ENCODE measurements around the gene KRTAP27-1. TPM values are rescaled to one million over a fixed set of nuclear protein-coding genes. Genes with fewer than 3 reads are reported as not detected.

The KRTAP27-1 gene
- total RNA-seq, 4 donors from 2014 or later = not detected

GRCh38 chr21:30333736-30334135 lies 3.8 kb downstream of the KRTAP27-1 start:
- WGBS = 71% methylated on average over 3 of the region's 3 CpGs
- intact Hi-C loops (cut with DNase I) = no loop called here

DNA sequence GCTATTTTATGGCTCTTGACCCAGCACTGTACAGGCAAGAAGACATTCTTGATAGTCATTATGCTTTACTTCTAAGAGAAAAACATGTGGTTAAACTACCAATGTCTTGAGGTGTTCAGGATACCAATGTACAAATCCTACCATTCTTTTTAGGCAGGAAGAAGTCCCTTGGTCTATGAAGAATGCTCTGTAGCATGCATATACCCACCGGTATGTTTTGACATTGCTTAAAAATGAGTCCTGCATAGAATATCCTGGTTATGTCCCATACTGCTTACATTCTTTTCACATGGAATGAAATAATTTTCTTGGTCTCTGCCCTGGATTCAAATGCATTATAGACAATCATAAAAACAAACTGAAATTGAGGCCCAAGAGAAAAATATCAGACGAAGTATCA lies 4.8 kb downstream of the KRTAP27-1 start:
- WGBS = 71% methylated on average over 2 of the region's 2 CpGs
- Histone ChIP-seq H3K4me3 (no peak overlapping the region), H3K9me3 (no peaks in the 10 kb centered on the region), H3K27me3 (no peaks in the 10 kb centered on the region), H3K27ac (replicated peaks in 1 of 4) (no peak overlapping the region), H3K36me3 (no peaks in the 10 kb centered on the region), H3K4me1 (no peaks in the 10 kb centered on the region)
- no peak for DNase-seq (ENCODE audit: extremely low spot score)
- TF ChIP-seq CTCF (IDR thresholded peaks at IDR 0.05) (no peak), POLR2AphosphoS5 (IDR thresholded peaks at IDR 0.05) (no peak), EP300 (IDR thresholded peaks at IDR 0.05) (no peak), POLR2A (IDR thresholded peaks at IDR 0.05; ENCODE audit: low read depth) (no peak)
- intact Hi-C loops (cut with DNase I) = no loop called here

More at GRCh38 chr21:30333736-30334135, 3.8 kb downstream of the KRTAP27-1 start:
- Histone ChIP-seq H3K4me3 (no peak overlapping the region), H3K36me3 (no peaks in the 10 kb centered on the region), H3K27me3 (no peaks in the 10 kb centered on the region), H3K9me3 (no peaks in the 10 kb centered on the region), H3K4me1 (no peaks in the 10 kb centered on the region), H3K27ac (replicated peaks in 1 of 4) (no peak overlapping the region)
- TF ChIP-seq POLR2AphosphoS5 (IDR thresholded peaks at IDR 0.05) (no peak), POLR2A (IDR thresholded peaks at IDR 0.05; ENCODE audit: low read depth) (no peak), EP300 (IDR thresholded peaks at IDR 0.05) (no peak)
- DNase-seq (ENCODE audit: extremely low spot score) = no peak

DNA sequence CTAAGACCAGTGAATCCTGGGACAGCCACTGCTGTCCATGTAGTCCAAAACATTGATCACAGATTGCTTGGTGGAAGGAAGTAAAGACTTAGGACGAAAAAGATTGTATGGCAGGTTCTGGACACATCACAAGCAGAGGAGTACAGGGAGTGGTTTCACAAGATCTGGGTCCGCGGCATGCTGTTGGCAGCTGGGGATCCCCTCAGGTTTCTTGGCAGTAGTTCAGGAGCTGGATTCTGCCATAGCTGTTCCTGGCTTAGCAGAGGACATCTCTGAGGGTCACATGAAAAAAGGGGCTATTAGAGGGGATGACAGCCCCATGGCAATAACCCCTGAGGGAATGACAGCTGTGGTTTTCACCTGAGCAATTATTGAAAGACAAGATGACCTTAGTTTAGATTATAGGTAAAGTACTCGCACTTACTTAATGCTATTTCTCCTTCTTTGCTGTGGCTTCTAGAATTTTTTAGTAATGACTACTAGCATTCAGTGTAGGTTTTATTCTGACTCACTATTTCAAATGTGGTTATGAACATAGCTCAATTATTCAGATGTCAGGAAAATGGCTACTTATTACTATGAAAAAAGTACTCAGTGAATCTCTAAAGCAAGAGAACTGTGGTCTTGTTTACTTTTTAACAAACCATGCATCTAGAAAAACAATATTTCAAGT lies 8.2 kb downstream of the KRTAP27-1 start:
- no peak for DNase-seq (ENCODE audit: extremely low spot score)
- peaks cover 0 to 14% (median 3%) of the 10 kb centered on the region in 4 donors for H3K9me3 ChIP-seq
- H3K4me3 ChIP-seq = no peak overlapping the region
- no peaks in the 10 kb centered on the region for H3K4me1 ChIP-seq
- TF ChIP-seq POLR2AphosphoS5 (IDR thresholded peaks at IDR 0.05) = no peak
- TF ChIP-seq CTCF (IDR thresholded peaks at IDR 0.05) = no peak
- TF ChIP-seq EP300 (IDR thresholded peaks at IDR 0.05) = no peak
- no peak overlapping the region for H3K27ac ChIP-seq (replicated peaks in 1 of 4)
- no peaks in the 10 kb centered on the region for H3K27me3 ChIP-seq
- intact Hi-C loops (cut with DNase I) = no loop called here
- no peaks in the 10 kb centered on the region for H3K36me3 ChIP-seq
- 88% methylated on average over 4 of the region's 4 CpGs for WGBS

- no peak overlapping the region for H3K4me3 ChIP-seq
- H3K27ac ChIP-seq (replicated peaks in 1 of 4) = no peak overlapping the region
- H3K27me3 ChIP-seq = no peaks in the 10 kb centered on the region
- intact Hi-C loops (cut with DNase I) = no loop called here
- peaks cover 0 to 14% (median 3%) of the 10 kb centered on the region in 4 donors for H3K9me3 ChIP-seq
- TF ChIP-seq EP300 (IDR thresholded peaks at IDR 0.05) (no peak), POLR2AphosphoS5 (IDR thresholded peaks at IDR 0.05) (no peak), CTCF (IDR thresholded peaks at IDR 0.05) (no peak), POLR2A (IDR thresholded peaks at IDR 0.05; ENCODE audit: low read depth) (no peak)
- no peak for DNase-seq (ENCODE audit: extremely low spot score)
- no peaks in the 10 kb centered on the region for H3K4me1 ChIP-seq
- H3K36me3 ChIP-seq = no peaks in the 10 kb centered on the region
These were observed 11.1 kb downstream of the KRTAP27-1 start for GRCh38 chr21:30326390-30326789.

DNA sequence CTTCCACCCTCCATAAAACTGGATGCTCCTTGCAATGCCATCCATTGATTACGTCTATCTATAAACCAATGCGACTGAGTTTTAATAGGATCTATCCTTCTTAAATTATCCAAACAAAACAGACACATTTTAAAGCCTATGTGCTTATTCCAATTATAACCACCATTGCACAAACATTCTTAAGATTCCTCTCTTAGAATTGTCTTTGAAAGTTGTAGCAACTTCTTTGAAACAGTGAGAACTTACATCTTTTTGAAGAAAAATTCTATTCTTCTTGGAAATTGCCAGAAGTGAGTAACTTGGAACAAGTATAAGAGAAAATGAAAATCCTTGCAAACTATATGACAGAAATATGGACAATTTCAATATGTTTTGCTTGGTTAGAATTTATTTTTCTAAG lies 17.3 kb downstream of the KRTAP27-1 start, which contains the start of gene KRTAP26-1:
KRTAP26-1 (minus strand) TSS at position 101 of the 400 bp plus-strand sequence. CDS start 280 bp downstream, outside the sequence.
- intact Hi-C loops (cut with DNase I) = no loop called here
- Histone ChIP-seq H3K36me3 (no peaks in the 10 kb centered on the region), H3K27me3 (no peaks in the 10 kb centered on the region), H3K27ac (replicated peaks in 1 of 4) (no peak within 1 kb of the TSS), H3K4me3 (no peak within 1 kb of the TSS), H3K9me3 (no peaks in the 10 kb centered on the region), H3K4me1 (no peaks in the 10 kb centered on the region)
- TF ChIP-seq POLR2AphosphoS5 (IDR thresholded peaks at IDR 0.05) (no peak), POLR2A (IDR thresholded peaks at IDR 0.05; ENCODE audit: low read depth) (no peak)
- WGBS = 73% methylated on average over 2 of the region's 2 CpGs
- no peak for DNase-seq (ENCODE audit: extremely low spot score)
